Measurements from ENCODE around the gene MVB12B.

Gene MVB12B

GRCh38 chr9:126453156-126453963 lies 126.7 kb downstream of the MVB12B start:
- no peak for DNase-seq (ENCODE audit: low spot score)

GRCh38 chr9:126454215-126454614 lies 127.6 kb downstream of the MVB12B start:
- no peak for DNase-seq (ENCODE audit: low spot score)

- DNase-seq (ENCODE audit: low spot score) = no peak
Measured at GRCh38 chr9:126454795-126455194, 128.2 kb downstream of the MVB12B start.

GRCh38 chr9:126456441-126457174 lies 130.0 kb downstream of the MVB12B start:
- DNase-seq (ENCODE audit: low spot score) = no peak

GRCh38 chr9:126457175-126457547 lies 130.5 kb downstream of the MVB12B start:
- DNase-seq (ENCODE audit: low spot score) = no peak

GRCh38 chr9:126457890-126458289 lies 131.3 kb downstream of the MVB12B start:
- DNase-seq (ENCODE audit: low spot score) = no peak

- no peak for DNase-seq (ENCODE audit: low spot score)
Measured at GRCh38 chr9:126459126-126459525, 132.5 kb downstream of the MVB12B start.

- DNase-seq (ENCODE audit: low spot score) = no peak
Measured at GRCh38 chr9:126459546-126459945, 132.9 kb downstream of the MVB12B start.

GRCh38 chr9:126459965-126460843 lies 133.6 kb downstream of the MVB12B start:
- DNase-seq (ENCODE audit: low spot score) = no peak

- no peak for DNase-seq (ENCODE audit: low spot score)
Measured at GRCh38 chr9:126461029-126461428, 134.4 kb downstream of the MVB12B start.

- no peak for DNase-seq (ENCODE audit: low spot score)
Measured at GRCh38 chr9:126461608-126462007, 135.0 kb downstream of the MVB12B start.

- DNase-seq (ENCODE audit: low spot score) = no peak
Measured at GRCh38 chr9:126462617-126463016, 136.0 kb downstream of the MVB12B start.

GRCh38 chr9:126463426-126463825 lies 136.8 kb downstream of the MVB12B start:
- no peak for DNase-seq (ENCODE audit: low spot score)

GRCh38 chr9:126464694-126465441 lies 138.2 kb downstream of the MVB12B start:
- DNase-seq (ENCODE audit: low spot score) = no peak

GRCh38 chr9:126465977-126466376 lies 139.3 kb downstream of the MVB12B start:
- no peak for DNase-seq (ENCODE audit: low spot score)

- DNase-seq (ENCODE audit: low spot score) = no peak
Measured at GRCh38 chr9:126468141-126468825, 141.7 kb downstream of the MVB12B start.

- DNase-seq (ENCODE audit: low spot score) = no peak
Measured at GRCh38 chr9:126470241-126470993, 143.8 kb downstream of the MVB12B start.

- DNase-seq (ENCODE audit: low spot score) = no peak
Measured at GRCh38 chr9:126471084-126471624, 144.5 kb downstream of the MVB12B start.

- no peak for DNase-seq (ENCODE audit: low spot score)
Measured at GRCh38 chr9:126472198-126472947, 145.7 kb downstream of the MVB12B start.
